ENCODE measurements around the gene PIK3R1. TPM values are rescaled to one million over a fixed set of nuclear protein-coding genes. Genes with fewer than 3 reads are reported as not detected.

PIK3R1 gene
- total and polyA plus RNA-seq, 2 of the 4 experiments (the other 2 are of a cell fraction): 2.4 to 9.3 TPM

GRCh38 chr5:68195137-68195536 lies 20.4 kb upstream of the PIK3R1 start:
- H2AFZ ChIP-seq (replicated peaks; ENCODE audit: low read length, poor library complexity): no peak overlapping the region
- dilution Hi-C loops (cut with HindIII; ENCODE audit: low sequenced_read_pairs, unreplicated experiment) (no loop called here), intact Hi-C loops (cut with micrococcal nuclease) (no loop called here), in situ Hi-C loops (cut with MboI; ENCODE audit: low sequenced_read_pairs) (no loop called here)
- no peak overlapping the region for H2BK5ac ChIP-seq (ENCODE audit: low read depth, low read length, poor library complexity, severe bottlenecking)
- H3K36me3 ChIP-seq (ENCODE audit: control insufficient read depth, insufficient read depth, low read length): no peaks in the 10 kb centered on the region
- H3K4me2 ChIP-seq (ENCODE audit: low read depth, low read length): no peak overlapping the region
- H2BK20ac ChIP-seq (ENCODE audit: low read depth, low read length): no peak overlapping the region
- BruUV-seq (replicated peaks): no TSS peak
- ChIA-PET CTCF (no interaction called here), POLR2A (ENCODE audit: unreplicated experiment) (no interaction called here)
- ATAC-seq (ENCODE audit: low read depth): no peak
- no peak overlapping the region for H3K56ac ChIP-seq (ENCODE audit: extremely low read depth, insufficient read depth, low read length)
- no peak overlapping the region for H2AK5ac ChIP-seq (ENCODE audit: low read depth, low read length)
- WGBS, 2 experiments (ENCODE audit: extremely low coverage in 2 of 2, insufficient read length in 1 of 2): no CpG with 5 or more reads among the region's 3 CpGs
- H3K14ac ChIP-seq (replicated peaks; ENCODE audit: low read depth, low read length): no peak overlapping the region
- H3K4me1 ChIP-seq (ENCODE audit: control insufficient read depth, insufficient read depth, low read length): no peaks in the 10 kb centered on the region
- H4K8ac ChIP-seq (ENCODE audit: low read depth in 2 of 2, low read length in 2 of 2): no peak overlapping the region
- H2AK9ac ChIP-seq (replicated peaks; ENCODE audit: low read depth, low read length, poor library complexity): no peak overlapping the region
- H4K20me1 ChIP-seq (ENCODE audit: insufficient read depth, low read length): no peaks in the 10 kb centered on the region
- no peak overlapping the region for H4K5ac ChIP-seq (ENCODE audit: low read depth, low read length)
- no peak overlapping the region for H2BK120ac ChIP-seq (ENCODE audit: low read depth, low read length)
- H3K4ac ChIP-seq (ENCODE audit: low read depth, low read length): no peak overlapping the region
- H3K9ac ChIP-seq (ENCODE audit: low read depth, low read length): no peak overlapping the region
- no peak overlapping the region for H2BK15ac ChIP-seq (ENCODE audit: low read depth, low read length)
- DNase-seq: no peak
- H3K18ac ChIP-seq (ENCODE audit: low read depth, low read length): no peak overlapping the region
- no peak overlapping the region for H3K4me3 ChIP-seq (ENCODE audit: insufficient read depth, low read depth, low read length)
- no peak overlapping the region for H3K27ac ChIP-seq (ENCODE audit: insufficient read depth, low read length)
- no peak overlapping the region for H3K23ac ChIP-seq (ENCODE audit: low read depth, low read length)
- no peak overlapping the region for H4K91ac ChIP-seq (ENCODE audit: insufficient read depth, low read depth, low read length)
- peaks cover 2% of the 10 kb centered on the region; the same call in 1 of the 2 replicates for H3K27me3 ChIP-seq (ENCODE audit: control insufficient read depth, insufficient read depth, low read length)
- no peaks in the 10 kb centered on the region for H3K9me3 ChIP-seq (ENCODE audit: control insufficient read depth, insufficient read depth, low read length)
- H3K9me1 ChIP-seq (ENCODE audit: insufficient read depth, low read length): no peaks in the 10 kb centered on the region; the same call in 1 of the 2 replicates
- H3K79me1 ChIP-seq (ENCODE audit: low read depth in 1 of 2, low read length in 2 of 2): no peaks in the 10 kb centered on the region
- TF ChIP-seq POLR2A (IDR thresholded peaks at IDR 0.05; ENCODE audit: low read depth, low read length) (no peak), BHLHE40 (IDR thresholded peaks at IDR 0.05; ENCODE audit: low read depth, low read length) (no peak), RAD21 (IDR thresholded peaks at IDR 0.05; ENCODE audit: low read length) (no peak)
